Middle frontal gyrus (tissue), 1 donor: ENCODE data around the gene GLIS1.

Experiments used
- DNase-seq: peaks from one replicate; pipeline ENCODE4 v3.0.0-alpha.2; 2015; ENCODE audit warnings: low spot score; ENCODE audit errors: extremely low spot score

GLIS1 gene

GRCh38 chr1:53638360-53639035 lies 100.5 kb downstream of the GLIS1 start:
- DNase-seq = no peak

- no peak for DNase-seq
Measured at GRCh38 chr1:53637511-53638359, 101.2 kb downstream of the GLIS1 start.

GRCh38 chr1:53636621-53637171 lies 102.3 kb downstream of the GLIS1 start:
- no peak for DNase-seq

- no peak for DNase-seq
Measured at GRCh38 chr1:53634571-53634979, 104.4 kb downstream of the GLIS1 start.

GRCh38 chr1:53633073-53633704 lies 105.8 kb downstream of the GLIS1 start:
- DNase-seq = no peak

GRCh38 chr1:53631622-53632310 lies 107.2 kb downstream of the GLIS1 start:
- DNase-seq = no peak

GRCh38 chr1:53629101-53629691 lies 109.8 kb downstream of the GLIS1 start:
- DNase-seq = no peak

- no peak for DNase-seq
Measured at GRCh38 chr1:53628286-53628955, 110.5 kb downstream of the GLIS1 start.

- DNase-seq = no peak
Measured at GRCh38 chr1:53627666-53628065, 111.3 kb downstream of the GLIS1 start.

- no peak for DNase-seq
Measured at GRCh38 chr1:53627031-53627430, 111.9 kb downstream of the GLIS1 start.

GRCh38 chr1:53626616-53627015 lies 112.3 kb downstream of the GLIS1 start:
- DNase-seq = no peak

GRCh38 chr1:53625766-53626520 lies 113.0 kb downstream of the GLIS1 start:
- DNase-seq = no peak

- DNase-seq = no peak
Measured at GRCh38 chr1:53625049-53625448, 113.9 kb downstream of the GLIS1 start.

- no peak for DNase-seq
Measured at GRCh38 chr1:53622531-53622930, 116.4 kb downstream of the GLIS1 start.

GRCh38 chr1:53621144-53621543 lies 117.8 kb downstream of the GLIS1 start:
- DNase-seq = no peak

- no peak for DNase-seq
Measured at GRCh38 chr1:53620061-53620855, 118.7 kb downstream of the GLIS1 start.

- DNase-seq = no peak
Measured at GRCh38 chr1:53619367-53620060, 119.5 kb downstream of the GLIS1 start.
